ENCODE results near the gene CCN2.
"Not testable (repeated sequence)": the region's sequence is repeated elsewhere in the genome, so short reads cannot be mapped to it uniquely, and the experiment has no call there.

Gene CCN2

DNA sequence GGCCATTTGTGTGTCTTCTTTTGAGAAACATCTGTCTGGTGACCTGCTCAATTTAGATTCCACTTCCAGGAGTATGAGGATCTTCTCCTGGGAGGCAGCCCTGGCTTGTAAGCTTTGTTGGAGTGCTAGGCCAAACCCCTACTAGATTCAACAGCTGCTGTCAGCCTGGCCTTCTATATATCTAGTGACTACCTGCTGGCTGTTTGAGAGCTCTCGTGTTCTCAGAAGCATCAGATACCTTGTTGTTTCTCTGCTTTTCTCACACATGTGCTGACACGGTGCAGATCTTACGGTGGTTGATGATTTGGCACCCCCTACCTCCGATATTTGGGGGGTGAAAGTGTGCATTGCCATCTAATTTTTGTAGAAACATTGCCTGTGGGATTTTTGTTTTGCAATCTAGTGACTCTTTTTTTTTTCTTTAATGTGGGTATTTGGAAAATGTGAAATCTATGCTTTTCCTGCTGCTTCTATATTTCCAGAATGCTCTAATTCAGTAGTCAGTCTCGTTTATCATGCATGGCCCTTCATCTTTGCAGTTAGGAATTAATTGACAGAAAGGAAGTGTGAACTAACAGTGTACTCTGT, 4.7 kb downstream of the CCN2 start:
- DNase-seq (ENCODE audit: low spot score) = peak; percentile 21

DNA sequence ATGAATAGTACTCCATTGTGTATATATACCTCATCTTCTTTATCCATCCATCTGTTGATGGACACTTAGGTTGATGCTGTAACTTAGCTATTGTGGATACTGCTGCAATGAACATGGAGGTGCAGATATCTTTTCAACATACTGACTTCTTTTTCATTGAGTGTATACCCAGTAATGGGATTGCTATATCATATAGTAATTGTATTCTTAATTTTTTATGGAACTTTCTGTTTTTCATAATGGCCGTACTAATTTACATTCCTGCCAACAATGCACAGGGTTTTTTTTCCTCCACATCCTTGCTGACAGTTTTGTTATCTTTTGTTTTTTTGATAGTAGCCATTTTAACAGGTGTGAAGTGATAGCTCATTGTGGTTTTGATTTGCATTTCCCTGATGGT, 5.2 kb downstream of the CCN2 start:
- no peak for DNase-seq (ENCODE audit: low spot score)

DNA sequence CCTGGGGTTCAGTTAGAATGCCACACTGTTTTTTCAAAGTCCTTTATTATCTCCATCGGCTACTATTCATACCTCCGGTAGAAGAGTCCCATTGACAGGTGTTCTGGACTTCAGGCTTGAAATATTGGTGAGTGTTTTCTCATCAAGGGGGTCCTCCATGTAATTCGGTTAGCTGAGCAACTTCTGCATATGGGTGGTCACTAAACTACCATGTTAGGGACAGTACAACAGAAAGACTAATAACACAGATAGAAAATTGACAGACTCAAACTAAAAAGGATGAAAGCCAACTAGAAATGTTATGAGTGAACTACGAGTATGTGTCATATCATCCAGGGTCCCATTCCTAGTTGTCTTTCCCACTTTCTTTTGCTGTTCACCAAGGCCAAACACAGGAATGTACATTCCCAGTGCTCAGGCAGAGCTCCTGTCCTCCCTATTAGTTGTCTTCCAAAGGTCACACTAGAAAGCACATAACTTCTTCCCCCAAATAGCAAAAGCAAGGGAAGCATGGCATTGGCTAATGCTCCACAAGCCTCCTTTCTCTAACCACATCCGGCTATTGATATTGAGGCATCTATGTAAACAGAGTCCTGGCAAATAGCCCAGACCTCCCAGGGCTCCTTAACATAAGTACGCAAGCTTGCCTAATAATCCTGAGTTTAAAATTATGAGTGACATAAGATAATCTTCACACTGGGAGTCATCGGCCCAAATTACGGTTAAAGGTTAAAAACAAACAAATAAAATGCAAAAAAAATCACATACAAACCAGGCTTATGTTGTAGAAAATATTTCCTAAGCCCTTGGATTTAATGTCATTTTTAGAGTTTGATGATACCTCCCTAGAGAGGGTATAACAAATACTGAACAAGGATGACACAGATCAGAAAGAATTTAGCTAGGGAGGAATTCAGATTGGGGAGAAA, 13.2 kb downstream of the CCN2 start:
- peak; percentile 82 for DNase-seq (ENCODE audit: low spot score)

DNA sequence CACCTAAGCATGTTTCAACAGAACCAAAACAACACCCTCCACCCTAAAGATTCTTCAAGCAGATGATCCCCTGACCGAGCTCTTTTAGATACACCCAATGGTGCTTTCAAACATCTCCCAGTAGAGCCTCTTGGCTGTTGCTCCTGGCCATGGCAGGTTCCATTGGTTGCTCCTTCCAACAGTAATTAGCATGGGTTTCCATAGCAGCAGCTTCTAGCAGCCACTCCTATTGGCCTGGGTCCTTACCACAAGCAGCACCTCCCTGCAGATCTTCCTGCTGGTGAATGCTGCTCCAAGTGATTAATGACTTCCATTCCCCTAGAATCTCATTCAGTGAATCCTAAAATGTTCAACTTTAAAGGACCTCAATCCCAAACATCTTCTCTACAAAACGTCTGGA, 13.9 kb downstream of the CCN2 start:
- peak; percentile 12 for DNase-seq (ENCODE audit: low spot score)

DNA sequence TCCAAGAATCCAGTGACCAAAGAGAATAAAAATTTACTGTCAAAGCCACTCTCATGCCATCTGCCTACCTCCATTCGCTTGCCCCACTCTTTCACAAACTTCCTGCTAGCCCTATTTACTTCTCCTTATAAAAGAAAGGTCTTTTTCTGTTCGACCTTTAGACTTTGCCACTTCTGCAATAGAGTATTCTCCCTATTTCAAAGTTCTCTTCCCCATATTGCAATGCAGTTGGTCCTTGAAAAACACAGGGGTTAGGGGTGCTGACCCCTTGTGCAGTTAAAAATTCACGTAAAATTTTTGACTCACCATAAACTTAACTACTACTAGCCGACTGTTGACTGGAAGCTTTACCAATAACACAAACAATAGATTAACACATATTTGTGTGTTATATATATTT, 15.0 kb downstream of the CCN2 start:
- DNase-seq (ENCODE audit: low spot score) = no peak

DNA sequence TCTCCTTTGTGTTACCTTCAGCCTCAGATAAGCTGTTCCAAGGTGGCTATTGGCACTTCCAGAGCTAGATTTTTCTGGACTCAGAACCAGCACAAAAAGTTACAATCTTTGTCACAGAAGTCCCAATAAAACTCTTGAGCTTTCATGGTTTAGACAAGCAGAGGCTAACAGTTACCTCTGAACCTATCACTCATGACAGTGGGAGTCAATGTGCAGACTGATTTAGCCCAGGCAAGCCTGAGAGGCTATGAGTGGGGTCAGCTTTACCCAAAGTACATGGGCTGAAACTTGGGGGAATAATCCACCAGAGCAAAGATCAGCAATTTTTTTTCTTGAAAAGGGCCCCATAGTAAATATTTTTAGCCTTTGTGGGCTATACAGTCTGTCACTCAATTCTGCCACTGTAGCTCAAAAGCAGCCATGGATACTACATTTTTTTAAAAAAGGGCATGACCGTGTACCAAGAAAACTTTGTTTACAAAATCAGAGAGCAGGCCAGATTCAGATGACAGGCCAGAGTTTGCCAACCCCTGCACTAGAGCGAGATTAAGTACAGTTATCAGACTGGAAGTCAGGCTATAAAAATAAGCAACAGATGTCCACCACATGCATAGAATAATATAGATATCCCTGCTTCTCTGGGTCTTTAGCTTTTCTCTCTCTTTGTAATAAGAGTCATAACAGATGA, 20.0 kb downstream of the CCN2 start:
- no peak for DNase-seq (ENCODE audit: low spot score)

DNA sequence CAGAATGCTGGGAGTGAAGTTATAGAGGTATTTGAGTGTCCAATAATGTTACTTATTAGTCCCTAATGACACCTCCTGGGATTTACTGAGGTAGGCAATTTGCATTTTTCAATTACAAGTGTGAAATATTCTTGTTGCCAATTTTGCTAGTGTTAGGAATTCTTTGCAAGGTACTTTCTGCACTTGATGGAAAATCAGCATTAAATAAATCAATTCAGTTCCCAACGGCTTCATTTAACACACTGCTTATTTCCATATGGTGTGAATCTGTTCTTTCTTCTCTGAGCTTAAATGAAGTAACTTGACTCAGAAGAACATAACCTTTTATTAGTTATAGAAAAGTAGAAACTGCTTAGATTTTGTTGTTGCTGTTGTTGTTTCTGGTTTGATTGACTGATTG, 21.2 kb downstream of the CCN2 start:
- no peak for DNase-seq (ENCODE audit: low spot score)

DNA sequence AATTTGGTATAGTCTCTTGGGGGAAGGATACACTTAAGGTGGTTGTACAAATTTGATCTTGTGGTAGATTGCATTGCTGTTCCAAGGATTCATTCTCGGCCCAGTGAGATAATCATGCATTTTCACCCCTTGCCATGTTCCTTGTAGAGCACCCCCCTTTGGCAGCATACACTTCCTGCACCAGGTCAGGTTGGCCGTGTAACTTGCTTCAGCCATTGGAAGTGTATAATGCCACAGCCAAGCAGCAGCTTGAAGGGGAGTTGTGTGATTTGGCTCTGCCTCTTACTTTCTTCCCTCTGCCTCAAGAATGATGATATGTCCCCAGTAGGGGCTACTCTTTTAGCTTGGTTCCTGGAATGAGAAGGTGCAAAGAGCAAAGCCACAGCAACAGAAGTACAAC, 21.9 kb downstream of the CCN2 start:
- no peak for DNase-seq (ENCODE audit: low spot score)

DNA sequence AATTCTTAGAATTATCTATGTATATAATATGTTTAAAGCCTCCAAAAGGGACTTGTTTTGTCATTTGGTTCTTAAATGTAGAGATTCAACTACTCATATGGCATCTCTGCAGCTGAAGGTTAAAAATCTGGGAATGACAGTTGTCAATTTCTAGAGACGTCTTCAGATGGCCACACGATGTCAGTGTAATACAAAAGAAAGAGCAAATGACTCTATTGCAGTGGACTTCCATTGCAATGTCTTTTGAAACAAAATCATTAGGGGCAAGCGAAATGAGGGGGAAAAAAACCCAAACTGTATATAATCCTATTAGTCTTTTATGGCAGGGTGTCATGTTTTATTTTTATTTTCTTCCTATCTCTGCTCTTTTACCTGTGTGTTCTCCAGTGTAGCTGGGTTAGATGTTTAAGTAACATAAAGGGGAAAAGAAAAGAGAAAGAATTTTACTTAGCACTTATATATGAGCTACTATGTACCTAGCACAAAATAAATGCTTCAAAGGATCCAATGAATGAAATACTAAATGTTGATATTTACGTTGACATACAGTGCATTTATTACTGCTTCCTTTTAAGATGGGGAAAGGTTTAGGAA, 26.2 kb downstream of the CCN2 start:
- peak; percentile 56 for DNase-seq (ENCODE audit: low spot score)

DNA sequence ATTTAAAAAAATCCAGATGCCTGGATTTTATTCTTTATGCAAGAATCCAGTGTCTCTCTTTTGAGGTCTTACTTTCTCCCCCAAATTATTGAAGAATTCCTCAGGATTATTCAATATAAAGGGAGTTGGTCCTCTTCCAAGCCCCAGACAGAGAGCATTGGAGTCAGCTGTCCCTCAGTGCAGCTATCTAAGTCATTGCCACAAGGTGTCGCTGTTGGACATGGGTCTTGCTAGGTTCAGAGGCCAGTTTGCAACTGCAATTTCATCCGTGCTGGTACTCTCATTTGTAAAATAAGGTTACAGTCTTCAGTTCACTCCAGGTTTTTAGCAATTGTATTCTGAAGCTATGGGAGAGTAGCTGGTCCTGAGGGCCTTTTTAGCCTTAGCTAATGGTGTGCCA, 27.8 kb downstream of the CCN2 start:
- peak; percentile 62 for DNase-seq (ENCODE audit: low spot score)

DNA sequence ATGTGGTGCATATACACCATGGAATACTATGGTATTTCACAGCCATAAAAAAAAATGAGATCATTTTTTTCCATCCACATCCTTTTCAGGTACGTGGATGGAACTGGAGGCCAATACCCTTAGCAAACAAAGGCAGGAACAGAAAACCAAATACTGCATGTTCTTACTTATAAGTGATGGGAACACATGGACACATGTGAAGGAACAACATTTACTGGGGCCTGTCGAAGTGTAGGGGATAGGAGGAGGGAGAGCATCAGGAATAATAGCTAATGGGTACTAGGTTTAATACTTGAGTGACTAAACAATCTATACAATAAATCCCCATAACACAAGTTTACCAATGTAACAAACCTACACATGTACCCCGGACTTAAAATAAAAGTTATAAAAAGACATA, 30.5 kb downstream of the CCN2 start:
- no peak for DNase-seq (ENCODE audit: low spot score)

DNA sequence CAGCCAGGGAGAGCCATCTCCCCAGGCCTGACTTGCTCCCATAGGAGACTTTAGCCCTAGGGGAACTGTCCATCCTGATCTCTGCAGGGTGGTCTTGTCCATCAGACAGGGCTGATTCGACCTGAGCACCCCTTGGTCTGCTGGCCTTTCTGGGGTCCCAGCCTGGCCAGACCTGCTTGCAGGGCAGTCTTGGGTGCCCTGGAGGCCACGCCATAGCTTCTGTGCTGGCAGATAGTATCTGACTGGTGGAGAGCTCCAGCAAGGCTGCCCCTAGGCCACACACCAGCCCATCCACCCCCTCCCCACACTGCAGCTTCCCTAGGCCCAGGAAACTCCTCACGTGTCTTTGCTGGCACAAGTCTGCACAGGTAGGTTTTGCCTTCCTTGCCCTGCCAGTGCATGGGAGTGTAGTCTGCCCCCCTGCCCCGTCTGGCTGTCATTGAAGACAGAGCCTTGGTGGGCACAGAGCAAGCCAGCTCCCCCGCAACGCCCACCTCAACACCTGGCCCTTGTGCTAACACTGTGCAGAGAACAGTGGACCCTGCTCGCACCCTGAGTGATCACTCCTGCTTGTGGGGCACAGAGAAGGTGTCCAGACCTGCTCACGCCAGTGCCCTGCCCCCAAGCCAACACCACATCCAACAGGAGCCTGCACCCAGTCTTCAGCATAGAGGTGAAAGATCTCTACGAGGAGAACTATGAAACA, 32.4 kb downstream of the CCN2 start:
- no peak for DNase-seq (ENCODE audit: low spot score)

DNA sequence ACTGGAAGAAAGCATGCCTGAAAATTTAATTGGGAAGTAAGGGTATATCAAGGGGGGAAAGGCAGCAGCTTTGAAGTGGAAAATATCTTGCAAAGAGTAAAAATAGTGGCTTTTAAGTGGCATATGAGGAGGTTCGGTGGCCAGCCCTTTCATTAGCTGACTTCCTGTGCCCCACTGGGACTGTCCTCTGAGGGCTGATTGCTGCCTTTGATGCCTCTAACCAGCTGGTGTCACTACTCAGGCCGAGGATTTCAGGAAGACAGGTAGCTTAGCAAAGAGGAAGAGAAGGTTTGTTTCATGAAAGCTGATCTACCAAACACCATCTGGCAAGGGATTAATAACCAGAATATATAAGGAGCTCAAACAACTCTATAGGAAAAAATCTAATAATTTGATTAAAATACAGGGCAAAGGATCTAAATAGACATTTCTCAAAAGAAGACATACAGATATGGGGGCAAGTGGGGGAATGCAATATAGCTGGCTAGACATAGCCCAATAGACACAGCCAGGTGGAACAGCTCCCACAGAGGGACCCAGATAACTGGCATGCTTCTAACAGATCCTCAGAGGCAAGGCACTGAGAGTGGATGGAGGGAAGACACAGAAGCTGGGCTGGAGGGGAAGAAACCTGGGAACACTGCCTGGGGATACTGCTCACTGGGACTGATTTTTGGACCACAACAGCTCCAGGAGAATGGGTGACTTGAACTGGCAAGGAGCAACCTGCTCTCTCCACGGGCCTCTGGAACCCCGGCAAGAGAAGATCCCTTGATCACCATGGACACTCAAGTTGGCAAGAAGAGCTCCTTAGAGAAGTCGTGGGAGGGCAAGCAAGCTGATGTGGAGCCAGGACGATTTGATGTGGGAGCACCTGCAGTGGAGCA, 33.2 kb downstream of the CCN2 start:
- no peak for DNase-seq (ENCODE audit: low spot score)

DNA sequence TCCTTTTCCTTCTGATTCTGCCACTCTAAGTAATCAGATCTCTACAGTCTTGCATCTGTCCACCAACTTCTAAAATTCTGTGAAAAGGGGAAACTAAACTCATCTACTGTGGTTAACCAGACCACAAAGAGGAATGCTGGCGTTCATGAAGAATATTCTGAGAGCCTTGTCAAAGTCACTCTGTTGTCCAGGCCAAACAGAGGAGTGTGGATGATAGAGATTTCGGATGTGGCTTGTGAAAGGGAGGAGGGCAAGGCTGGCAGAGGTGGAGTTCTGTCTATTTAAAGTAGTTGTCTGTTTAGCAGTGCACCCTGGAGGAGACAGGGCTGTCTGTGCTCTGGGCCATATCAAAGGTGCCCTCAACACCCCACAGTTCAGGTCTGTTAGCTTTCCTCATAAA, 33.9 kb downstream of the CCN2 start:
- DNase-seq (ENCODE audit: low spot score) = no peak

DNA sequence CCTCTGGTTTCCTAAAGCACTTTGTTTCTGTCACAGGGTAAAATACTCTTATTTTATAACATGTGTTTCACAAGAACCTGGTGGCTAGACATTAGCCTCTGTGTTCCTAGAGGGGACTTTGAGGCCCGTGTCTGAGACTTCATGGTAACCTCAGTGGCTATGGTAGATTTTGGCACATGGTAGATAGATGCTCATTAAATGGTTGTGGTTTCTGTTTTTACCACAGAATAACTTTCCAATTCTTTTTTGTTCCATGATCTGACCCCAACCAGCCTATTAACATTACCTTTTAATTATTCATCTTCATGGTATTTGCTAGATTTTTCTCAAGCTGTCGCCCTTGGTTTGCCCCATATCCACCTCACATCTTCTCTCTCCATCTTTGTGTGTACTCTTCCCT, 34.3 kb downstream of the CCN2 start:
- no peak for DNase-seq (ENCODE audit: low spot score)

DNA sequence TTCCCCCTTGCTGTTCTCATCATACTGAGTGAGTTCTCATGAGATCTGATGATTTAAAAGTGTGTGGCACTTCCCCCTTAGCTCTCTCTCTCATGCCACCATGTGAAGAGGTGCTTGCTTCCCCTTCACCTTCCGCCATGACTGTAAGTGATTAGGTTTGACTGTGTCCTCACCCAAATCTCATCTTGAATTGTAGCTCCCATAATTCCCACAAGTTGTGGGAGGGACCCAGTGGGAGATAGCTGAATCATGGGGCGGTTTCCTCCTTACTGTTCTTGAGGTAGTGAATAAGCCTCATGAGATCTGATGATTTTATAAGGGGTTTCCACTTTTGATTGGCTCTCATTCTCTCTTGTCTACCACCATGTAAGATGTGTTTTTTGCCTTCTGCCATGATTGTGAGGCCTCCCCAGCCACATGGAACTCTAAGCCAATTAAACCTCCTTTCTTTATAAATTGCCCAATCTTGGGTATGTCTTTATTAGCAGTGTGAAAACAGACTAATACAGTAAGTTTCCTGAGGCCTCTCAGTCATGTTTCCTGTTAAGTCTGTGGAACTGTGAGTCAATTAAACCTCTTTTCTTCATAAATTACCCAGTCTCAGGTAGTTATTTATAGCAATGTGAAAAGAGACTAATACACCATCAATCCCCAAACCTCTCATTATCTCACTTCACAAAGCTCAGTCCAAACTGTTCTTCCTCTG, 34.9 kb downstream of the CCN2 start:
- DNase-seq (ENCODE audit: low spot score) = not testable (repeated sequence)

DNA sequence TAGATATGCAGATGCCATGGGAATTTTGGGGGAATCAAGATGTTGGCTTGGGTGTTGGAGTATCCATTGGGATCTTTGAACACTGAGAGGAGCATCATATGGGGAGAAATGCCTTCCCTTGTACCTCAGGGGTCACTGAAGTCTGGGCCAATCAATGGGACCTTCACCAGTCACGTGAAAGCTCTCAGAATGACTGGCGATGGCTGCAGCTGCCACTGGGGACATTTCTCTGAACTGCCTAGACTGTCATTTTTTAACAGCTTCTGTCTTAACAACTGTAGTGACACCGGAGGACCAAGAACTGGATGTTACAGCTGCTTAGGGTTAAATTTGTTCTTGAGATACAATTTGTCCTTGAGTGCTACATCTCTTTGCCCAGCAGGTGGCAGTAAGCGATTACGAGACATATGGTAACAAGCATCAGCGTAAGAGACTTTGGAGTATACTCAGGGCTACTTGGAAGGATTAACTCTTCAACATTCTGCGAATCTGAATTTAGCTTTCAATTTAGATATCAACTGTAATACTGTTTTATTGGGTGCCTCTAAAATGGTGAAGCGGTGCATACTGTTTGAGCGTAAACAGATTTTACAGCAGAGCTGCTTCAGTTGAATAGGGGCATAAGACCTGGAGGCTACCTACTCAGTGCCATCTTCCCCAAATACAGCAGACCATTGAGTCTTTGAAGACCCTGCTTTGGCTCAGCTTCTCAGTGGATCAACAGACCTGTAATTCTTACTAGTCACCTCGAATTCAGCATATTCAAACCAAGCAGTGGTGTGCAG, 36.0 kb downstream of the CCN2 start:
- DNase-seq (ENCODE audit: low spot score) = peak; percentile 73

DNA sequence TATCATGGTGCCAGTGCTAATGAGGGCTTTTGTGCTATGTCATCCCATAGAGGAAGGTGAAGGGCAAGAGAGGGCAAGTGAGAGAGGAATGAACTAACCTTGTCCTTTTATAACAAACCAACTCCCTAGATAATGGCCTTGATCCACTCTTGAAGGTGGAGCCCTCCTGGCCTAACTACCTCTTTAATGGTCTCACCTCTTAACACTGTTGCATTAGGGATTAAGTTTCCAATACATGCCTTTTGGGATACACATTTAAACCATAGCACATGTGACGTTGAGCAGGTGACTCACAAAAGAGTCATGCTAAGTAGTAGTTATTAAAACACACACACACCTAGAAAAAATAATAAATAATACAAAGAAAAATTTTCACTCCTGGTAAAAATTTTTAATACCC, 36.9 kb downstream of the CCN2 start:
- peak; percentile 31 for DNase-seq (ENCODE audit: low spot score)

DNA sequence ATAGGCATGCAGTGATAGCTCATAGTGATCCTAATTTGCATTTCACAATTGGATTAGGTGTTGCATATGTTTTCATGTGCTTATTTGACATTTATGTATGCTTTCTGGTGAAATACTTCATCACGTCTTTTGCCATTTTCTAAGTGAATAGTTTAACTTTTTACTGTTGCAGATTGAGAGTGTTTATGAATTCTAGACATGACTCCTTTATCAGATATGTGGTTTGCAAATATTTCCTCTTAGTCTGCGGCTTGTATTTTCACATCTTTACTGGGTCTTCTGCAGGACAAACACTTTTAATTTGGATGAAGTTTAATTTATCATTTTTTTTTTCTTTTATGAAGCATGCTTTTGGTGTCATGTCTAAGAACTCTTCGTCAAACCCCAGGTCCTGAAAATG, 39.2 kb downstream of the CCN2 start:
- DNase-seq (ENCODE audit: low spot score) = no peak

DNA sequence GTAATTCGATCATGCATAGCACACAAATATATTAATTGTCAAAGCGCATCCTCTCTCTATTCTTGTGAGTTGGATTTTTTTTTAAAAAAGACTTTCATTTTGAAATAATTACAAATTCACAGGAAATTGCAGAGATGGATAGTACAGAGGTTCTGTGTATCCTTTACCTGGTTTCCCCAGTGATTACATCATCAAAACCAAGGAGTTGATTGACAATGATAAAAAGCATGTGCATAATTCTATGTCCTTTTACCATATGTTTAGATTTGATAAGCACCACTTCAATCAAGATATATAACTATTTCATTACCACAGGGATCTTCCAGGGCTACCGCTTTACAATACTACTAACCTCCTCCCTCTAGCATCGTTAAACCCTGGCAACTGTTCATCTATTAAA, 40.2 kb downstream of the CCN2 start:
- DNase-seq (ENCODE audit: low spot score) = no peak

Data from kidney tubule cell (primary cell).